GM21825 (cell line): ENCODE measurements around the gene KLB.

Experiments used
- ATAC-seq: cut with Tn5 transposase; IDR thresholded peaks from one replicate; pipeline ENCODE4 v1.9.1; 2021; ENCODE audit warnings: mild to moderate bottlenecking, moderate library complexity; ENCODE audit not compliant: unreplicated experiment

Gene KLB

GRCh38 chr4:39458505-39459300 is 52.0 kb downstream of the KLB start, which contains the start of the genes LIAS and RPL9:
Gene LIAS (plus strand): TSS chr4:39459056. CDS start chr4:39459118, 62 bp downstream.
Gene RPL9 (minus strand): TSS chr4:39458922. CDS start chr4:39458439, 483 bp downstream.
- ATAC-seq = peak; percentile 80

GRCh38 chr4:39464886-39465501 is 58.3 kb downstream of the KLB start:
- no peak for ATAC-seq

GRCh38 chr4:39466747-39467146 is 60.0 kb downstream of the KLB start:
- no peak for ATAC-seq

DNA sequence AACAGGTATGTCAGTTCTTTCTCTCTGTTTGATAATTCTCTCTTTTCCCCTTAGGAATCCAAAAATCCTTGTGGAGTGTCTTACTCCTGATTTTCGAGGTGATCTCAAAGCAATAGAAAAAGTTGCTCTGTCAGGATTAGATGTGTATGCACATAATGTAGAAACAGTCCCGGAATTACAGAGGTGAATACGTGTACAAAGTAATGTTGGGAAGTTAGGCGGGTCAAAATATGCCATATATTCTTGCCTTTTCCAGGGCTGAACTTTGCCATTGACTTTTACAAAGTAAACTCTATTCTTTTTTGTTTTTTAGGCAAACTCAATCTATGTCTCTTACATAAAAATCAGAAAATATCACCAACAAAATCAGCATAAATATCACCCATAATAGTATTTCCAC is 60.7 kb downstream of the KLB start:
- ATAC-seq = no peak

DNA sequence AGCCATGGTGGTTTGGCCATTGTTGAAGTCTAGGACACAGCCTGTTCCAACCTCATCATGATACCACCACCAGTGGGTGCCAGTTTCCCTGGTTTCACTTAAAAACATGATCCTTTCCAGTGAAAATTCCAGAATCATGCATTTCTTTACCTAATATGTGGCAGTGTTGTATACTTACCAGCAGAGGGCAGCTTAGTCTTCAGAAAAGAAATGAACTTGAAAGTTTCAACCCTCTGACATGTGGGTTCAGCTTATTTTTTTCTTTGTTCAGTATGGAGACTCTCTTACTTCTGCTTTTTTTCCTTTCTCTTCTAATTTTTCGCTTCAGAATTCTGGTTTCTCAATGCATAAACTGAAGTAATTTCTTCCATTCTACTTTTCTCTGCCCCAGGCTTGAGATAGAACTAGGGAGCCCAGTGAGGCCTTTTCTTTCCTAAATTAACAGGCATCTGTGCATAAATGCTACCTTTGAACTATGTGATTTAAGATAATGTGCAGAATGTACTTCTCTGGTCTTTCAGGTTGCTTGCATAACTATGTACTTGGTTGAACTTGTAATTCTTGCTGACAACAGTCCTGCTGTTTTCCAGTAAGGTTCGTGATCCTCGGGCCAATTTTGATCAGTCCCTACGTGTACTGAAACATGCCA is 62.8 kb downstream of the KLB start:
- ATAC-seq = peak; percentile 78

GRCh38 chr4:39470402-39470801 is 63.7 kb downstream of the KLB start:
- no peak for ATAC-seq

- no peak for ATAC-seq
These were observed 65.7 kb downstream of the KLB start for GRCh38 chr4:39472396-39472795.

DNA sequence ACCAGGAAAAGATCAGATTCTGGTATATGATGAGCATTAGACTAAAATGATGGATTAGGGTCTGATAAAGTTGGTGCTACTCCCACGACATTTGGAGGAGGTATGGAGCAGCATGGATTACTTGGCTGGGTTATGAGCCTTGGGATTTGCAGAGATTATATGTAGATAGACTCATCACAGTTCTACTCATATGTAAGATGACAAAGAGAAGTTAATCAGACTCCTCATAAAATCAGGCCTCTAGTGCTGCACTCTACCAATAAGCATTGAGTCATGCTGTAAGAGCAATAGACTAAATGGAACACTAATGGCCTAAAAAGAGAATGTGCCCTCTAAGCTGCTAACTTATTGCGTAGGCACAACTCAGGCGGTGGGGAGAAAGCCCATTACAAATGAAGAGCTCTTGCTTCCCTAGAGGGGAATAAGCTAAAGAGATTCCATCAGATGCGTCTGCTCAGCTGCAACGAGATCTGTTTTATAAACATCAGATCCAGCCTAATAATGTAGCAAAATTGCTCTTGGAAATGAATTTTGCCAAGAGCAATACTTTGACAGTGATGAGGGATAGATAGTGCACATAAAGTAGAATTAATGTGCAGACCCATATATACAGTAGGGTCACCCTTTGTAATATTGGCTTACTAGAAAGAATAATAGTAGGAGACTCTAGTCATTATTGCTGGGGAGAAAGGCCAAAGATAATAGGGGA is 69.6 kb downstream of the KLB start:
- ATAC-seq = no peak

DNA sequence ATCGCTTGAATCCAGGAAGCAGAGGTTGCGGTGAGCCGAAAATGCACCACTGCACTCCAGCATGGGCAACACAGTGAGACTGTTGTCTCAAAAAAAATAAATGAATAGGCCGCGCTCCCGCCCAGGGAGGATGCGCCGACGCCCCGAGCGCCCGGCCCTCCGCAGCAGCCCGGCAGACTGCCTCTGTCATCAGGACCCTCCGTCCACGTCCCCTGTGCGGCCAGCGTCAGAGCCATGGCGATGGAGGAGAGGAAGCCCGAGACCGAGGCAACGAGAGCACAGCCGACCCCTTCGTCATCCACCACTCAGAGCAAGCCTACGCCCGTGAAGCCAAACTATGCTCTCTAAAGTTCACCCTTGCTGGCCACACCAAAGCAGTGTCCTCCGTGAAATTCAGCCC is 73.5 kb downstream of the KLB start:
- ATAC-seq = no peak

GRCh38 chr4:39480902-39481695 is 74.4 kb downstream of the KLB start:
- no peak for ATAC-seq

DNA sequence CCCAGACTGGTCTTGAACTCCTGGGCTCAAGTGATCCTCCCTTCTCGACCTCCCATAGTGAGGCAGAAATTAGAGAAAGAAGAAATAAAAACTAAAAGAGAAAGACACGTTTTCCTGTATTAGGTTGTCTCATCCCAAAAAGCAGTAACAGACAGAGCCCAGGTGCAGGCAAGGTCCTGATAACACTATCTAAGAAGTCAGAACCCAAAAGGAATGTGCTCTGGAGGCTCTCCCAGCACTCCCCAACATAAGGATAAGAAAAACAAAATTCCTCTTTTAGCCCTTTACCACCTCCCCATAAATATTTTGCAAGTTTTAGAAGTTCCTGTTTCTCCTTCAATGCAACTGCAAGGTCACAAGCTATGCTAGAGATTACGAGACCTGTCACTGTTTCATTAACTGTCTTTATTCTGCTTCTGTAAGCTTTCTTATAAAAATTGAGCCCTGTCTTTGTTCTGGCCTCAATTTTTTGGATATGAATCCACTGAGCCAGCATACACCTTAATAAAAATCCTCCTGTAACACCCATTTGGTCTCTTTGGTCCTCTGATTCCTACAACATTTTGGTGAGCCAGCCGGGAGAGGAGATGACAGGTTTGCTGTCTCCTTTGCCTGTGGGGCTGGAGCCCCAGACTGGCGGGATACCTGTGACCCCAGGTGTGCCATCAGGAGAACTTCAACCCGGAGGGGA is 78.0 kb downstream of the KLB start:
- no peak for ATAC-seq

DNA sequence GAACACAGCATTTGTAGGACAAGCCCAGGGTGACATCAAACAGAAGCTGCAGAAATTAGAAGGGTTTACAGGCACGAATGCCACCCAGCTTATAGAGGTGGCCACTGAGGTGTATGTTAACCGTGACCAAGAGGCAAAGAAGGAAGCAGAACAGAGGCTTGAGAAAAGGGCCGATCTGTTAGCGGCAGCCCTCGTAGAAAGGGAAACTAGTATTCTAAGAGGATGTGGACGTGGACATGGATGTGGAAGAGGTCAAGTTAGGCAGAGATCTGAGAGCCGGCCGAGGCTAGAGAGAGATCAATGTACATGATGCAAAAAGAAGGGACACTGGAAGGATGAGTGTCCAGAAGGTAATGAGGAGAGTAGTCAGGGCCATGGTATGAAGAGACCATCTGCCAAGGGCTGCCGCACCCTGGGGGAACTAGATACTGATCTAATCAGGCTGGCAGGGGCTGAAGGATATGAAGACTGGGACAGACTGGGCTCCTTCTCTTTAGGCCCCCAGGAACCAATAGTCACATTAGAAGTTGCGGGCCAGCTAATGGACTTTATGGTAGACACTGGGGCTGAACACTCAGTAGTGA is 79.6 kb downstream of the KLB start:
- ATAC-seq = no peak

- no peak for ATAC-seq
These were observed 83.6 kb downstream of the KLB start for GRCh38 chr4:39490322-39490721.

DNA sequence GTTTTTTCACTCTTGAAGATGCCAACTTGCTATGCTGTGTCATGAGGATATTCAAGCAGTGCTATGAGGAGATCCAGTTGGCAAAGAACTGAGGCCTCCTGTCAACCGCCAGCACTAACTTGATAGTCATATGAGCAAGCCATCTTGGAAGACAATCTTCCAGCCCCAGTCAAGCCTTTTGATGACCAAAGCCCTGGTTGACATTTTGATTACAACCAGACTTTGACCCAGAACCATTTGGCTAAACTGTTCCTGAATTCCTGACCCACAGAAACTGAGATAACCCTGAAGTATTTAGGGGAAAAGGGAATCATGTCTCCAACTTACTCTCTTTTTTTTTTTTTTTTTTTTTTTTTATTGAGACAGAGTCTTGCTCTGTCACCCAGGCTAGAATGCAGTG is 87.6 kb downstream of the KLB start:
- no peak for ATAC-seq

DNA sequence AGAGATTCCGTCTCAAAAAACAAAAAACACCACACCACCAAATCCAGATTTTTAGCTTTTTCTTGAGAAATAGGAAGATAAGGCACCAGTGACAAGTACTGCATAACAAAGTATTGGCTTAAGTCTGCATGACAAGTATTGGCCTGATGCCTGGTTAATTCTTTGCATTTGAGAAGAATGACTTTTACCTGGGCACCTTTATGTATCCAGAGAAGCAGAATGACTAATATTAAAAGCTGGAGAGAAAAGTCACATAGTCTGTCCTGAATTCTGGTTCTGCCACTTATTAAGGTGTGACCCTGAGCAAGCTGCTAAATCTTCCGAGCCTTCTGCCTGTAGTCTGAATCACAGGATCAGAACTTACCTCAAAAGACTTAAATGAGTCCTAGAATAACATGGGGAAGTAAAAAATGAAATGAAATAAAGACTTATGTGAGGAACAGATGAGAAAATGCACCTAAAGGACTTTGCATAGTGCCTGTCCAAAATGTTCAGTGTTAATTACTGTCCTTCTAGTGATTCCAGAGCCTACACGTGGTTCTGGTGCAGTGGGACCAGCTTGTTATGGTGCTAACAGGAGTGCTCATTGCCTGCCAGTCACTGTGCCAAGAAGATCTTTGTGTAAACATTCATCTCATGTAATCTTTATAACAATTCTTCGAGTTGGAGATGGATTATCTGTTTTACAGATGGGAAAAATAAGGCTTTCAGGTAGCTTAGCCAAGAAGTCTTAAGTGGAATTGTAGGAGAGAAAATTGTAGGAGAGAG is 88.9 kb downstream of the KLB start:
- ATAC-seq = no peak

GRCh38 chr4:39497909-39498726 is 91.4 kb downstream of the KLB start:
- no peak for ATAC-seq

DNA sequence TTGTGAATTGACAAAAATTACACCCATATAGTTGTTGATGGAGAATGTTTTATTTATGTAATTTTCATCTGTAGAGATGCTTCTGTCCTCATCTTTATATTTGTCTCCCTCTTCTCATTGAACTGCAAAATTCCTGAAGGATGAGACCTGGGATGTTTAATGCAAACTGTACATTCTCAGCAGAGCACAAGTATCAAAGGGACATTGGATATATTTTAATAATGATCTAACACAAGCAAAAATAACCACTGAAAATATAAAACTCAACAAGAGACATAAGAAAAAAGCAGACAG is 91.9 kb downstream of the KLB start:
- ATAC-seq = no peak
